ENCODE data around the gene PEX5L. TPM values are rescaled to one million over a fixed set of nuclear protein-coding genes. Genes with fewer than 3 reads are reported as not detected.
"Not testable (repeated sequence)": the region's sequence is repeated elsewhere in the genome, so short reads cannot be mapped to it uniquely, and the experiment has no call there.

The PEX5L gene
- total RNA-seq, 1 donor from 2014 or later: 0.12 TPM

GRCh38 chr3:179796421-179796820 is 240.3 kb downstream of the PEX5L start:
- intact Hi-C loops (cut with micrococcal nuclease): no loop called here

- intact Hi-C loops (cut with micrococcal nuclease): no loop called here
These were observed 242.4 kb downstream of the PEX5L start for GRCh38 chr3:179794355-179794754.

DNA sequence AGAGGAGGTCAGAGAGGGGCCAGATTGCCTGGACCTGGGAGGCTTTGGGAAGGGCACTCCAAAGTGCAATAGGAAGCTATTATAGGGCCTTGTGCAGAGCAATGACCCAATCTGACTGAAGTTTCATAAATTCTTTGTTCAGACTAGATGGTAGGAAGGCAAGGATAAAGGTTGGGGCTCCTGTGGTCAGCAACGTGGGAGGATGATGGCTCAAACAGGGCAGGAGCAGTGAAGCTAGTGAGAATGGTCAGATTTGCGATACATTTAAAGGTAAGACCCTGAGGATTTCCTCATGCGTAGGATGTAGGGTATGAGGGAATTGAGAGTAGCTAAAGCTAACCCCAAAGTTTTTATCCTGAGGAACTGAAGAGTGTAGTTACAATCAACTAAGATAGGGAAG is 244.9 kb downstream of the PEX5L start:
- intact Hi-C loops (cut with micrococcal nuclease): no loop called here

DNA sequence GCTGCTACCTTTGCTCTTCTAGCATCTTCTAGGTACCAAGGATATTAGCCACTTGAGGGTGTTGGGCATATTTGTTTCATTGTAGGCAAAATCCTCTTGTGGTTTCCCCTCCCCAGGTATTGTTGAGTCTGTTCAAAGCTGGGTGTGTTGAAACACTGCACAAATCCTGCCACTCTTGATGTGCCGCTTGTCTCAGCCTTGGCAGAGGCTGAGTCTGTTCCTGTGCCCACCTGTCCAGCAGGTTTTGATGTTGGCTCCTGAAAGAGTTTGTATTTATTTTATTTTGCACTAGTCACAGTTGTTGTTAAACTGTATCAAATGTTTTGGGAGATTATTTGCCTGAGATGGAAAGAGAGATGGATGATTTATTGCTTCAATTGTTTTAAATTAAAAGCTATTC is 247.7 kb downstream of the PEX5L start:
- intact Hi-C loops (cut with micrococcal nuclease): no loop called here

- intact Hi-C loops (cut with micrococcal nuclease): not testable (repeated sequence)
These were observed 253.9 kb downstream of the PEX5L start for GRCh38 chr3:179782841-179783240.

DNA sequence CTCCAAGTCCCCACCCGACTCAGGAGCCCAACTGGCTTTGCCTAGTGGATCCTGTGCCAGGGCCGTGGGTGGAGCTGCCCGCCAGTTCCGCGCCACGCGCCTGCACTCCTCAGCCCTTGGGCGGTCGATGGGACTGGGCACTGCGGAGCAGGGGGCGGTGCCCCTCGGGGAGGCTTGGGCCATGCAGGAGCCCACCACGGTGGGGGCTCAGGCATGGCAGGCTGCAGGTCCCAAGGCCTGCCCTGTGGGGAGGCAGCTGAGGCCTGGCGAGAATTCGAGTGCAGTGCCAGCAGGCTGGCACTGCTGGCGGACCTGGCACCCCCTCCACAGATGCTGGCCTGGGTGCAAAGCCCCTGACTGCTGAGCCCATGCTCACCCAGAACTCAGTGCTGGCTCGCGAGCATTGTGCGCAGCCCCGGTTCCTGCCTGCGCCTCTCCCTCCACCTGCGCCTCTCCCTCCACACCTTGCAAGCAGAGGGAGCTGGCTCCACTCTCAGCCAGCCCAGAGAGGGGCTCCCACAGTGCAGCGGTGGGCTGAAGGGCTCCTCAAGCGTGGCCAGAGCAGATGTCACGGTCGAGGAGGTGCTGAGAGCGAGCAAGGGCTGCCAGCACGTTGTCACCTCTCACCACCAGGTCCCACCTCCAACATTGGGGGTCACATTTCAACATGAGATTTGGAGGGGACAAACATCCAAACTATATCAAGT is 261.2 kb downstream of the PEX5L start:
- intact Hi-C loops (cut with micrococcal nuclease): no loop called here

GRCh38 chr3:179772297-179772696 is 264.4 kb downstream of the PEX5L start:
- intact Hi-C loops (cut with micrococcal nuclease): no loop called here

- intact Hi-C loops (cut with micrococcal nuclease): no loop called here
These were observed 264.9 kb downstream of the PEX5L start for GRCh38 chr3:179771797-179772196.

DNA sequence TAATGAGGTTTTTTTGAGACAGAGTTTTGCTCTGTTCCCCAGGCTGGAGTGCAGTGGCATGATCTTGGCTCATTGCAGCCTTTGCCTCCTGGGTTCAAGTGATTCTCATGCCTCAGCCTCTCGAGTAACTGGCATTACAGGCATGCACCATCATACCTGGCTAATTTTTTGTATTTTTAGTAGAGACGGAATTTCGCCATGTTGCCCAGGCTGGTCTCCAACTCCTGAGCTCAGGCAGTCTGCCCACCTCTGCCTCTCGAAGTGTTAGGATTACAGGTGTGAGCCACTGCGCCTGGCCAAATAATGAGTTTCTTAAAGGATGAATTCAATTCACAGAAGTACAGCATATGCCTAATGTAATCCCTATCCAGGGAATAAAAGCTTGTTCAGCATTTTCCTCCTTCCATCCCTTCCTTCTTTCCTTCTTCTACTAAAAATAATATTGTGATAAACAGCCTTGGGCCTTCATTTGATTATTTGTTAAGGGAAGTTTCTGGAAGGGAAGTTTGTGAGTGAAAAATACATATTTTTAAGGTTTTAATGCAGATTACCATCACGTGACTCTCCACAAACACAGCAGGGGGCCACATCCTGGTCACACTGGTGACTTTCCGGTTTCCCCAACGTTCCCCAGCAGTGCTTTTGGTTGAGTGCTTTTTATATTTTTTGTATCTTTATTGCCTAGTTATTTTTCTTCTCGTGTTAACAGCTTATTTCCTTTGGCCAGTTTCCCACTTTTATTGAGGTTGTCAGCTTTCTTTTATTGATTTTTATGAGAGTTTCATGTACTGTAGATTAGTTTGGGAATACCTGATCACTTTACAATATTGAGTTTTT is 267.1 kb downstream of the PEX5L start:
- intact Hi-C loops (cut with micrococcal nuclease): no loop called here

DNA sequence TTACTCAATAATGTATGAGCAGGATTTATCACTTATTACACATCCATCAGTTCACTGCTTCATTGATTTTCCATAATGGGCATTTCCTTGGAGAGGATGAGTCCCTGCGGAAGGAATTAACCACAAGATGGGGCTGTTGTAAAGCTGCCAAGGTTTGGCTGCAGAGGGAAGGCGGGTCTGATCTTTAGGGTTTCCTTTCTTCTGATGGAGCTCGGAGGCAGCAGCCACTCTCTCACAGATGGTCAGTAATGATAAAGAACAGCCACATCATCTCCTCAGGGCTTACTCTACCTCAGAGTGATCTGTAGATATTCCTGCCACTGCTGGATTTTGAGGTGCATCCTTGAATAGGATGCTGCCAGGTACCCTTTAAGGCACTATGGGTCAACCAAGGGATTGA is 268.7 kb downstream of the PEX5L start:
- intact Hi-C loops (cut with micrococcal nuclease): no loop called here

GRCh38 chr3:179766416-179767133 is 270.2 kb downstream of the PEX5L start:
- intact Hi-C loops (cut with micrococcal nuclease): no loop called here

GRCh38 chr3:179765396-179765795 is 271.3 kb downstream of the PEX5L start:
- intact Hi-C loops (cut with micrococcal nuclease): no loop called here

DNA sequence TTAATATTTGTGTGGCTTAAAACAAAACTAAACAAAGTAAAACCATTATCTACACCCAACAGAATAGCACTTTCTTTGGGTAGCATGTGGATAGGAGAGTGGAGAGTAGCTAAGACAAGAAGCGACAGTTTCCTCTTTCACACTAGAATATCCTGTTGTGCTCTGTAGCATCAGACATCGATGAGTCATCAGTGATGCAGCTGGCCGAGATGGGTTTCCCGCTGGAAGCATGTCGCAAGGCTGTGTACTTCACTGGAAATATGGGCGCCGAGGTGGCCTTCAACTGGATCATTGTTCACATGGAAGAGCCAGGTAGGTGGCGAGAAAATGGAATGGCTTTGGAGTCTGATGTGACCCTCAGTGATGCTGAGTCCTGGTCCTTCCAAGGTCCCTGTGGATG is 275.8 kb downstream of the PEX5L start:
- intact Hi-C loops (cut with micrococcal nuclease): no loop called here

DNA sequence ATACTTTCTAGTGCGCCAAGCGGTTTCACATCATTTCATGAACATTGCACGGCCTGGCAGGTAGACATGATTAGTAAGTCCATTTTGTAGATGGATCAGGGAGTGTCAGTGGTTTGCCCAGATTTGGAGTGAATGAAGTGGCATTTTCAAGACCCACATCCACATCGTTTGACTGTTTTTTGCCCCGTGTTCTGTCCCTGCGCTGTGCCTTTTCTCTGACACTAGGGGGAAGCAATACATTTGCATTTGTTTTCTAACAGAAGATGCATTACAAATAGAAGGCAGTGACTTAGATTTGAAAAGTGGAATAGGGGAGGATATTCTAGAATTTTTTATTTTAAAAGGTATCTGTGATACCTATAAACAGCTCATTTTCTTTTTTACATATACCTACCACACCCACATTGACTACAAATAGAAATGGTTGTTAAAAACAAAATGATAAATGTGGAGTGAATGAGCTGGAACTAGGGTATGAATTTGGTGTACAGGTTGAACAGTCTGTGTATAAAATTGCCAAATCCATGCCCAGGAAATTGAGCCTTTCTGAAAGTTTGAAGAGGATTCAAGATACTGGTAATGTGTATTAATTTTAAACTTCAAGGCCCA is 285.9 kb downstream of the PEX5L start:
- intact Hi-C loops (cut with micrococcal nuclease): loop anchor here (2.0 to 10.0 kb wide), 2 partner anchors 844 to 1954 kb away; no protein-coding TSS in a partner anchor

- intact Hi-C loops (cut with micrococcal nuclease): no loop called here
These were observed 291.0 kb downstream of the PEX5L start for GRCh38 chr3:179745716-179746115.

GRCh38 chr3:179745079-179745478 is 291.7 kb downstream of the PEX5L start:
- intact Hi-C loops (cut with micrococcal nuclease): no loop called here

Data from T-helper 1 cell treated with Interleukin-12 subunit alpha and Interleukin-12 subunit beta and Interleukin-4 antibody, amounts not matched to agents 30 ng/mL and 1 ng/mL, for 36 hours (primary cell).